NCI-H146 treated with DMSO at 0.1 percent for 48 hours (cell line): ENCODE results near the gene IST1.
"Not testable (repeated sequence)": the region's sequence is repeated elsewhere in the genome, so short reads cannot be mapped to it uniquely, and the experiment has no call there.

Experiments used
- DNase-seq: peaks from one replicate; lab custom pipeline; 2025; ENCODE audit not compliant: unreplicated experiment; lab: John Stamatoyannopoulos, UW

Gene IST1

GRCh38 chr16:71894921-71895678, at the start of gene IST1:
Gene IST1 (plus strand): TSS chr16:71895531. CDS start chr16:71915641, 20,110 bp downstream.
- DNase-seq: peak; percentile 79

- peak; percentile 39 for DNase-seq
Measured at GRCh38 chr16:71845639-71846430, 49.5 kb upstream of the IST1 start, which contains the start of gene ATXN1L. Gene ATXN1L (plus strand): TSS chr16:71845976. CDS start chr16:71849741, 3,765 bp downstream.

- DNase-seq: no peak
Measured at GRCh38 chr16:71846431-71846830, 48.9 kb upstream of the IST1 start.

GRCh38 chr16:71847096-71847495, 48.2 kb upstream of the IST1 start:
- no peak for DNase-seq

- DNase-seq: no peak
Measured at GRCh38 chr16:71848622-71849021, 46.7 kb upstream of the IST1 start.

DNA sequence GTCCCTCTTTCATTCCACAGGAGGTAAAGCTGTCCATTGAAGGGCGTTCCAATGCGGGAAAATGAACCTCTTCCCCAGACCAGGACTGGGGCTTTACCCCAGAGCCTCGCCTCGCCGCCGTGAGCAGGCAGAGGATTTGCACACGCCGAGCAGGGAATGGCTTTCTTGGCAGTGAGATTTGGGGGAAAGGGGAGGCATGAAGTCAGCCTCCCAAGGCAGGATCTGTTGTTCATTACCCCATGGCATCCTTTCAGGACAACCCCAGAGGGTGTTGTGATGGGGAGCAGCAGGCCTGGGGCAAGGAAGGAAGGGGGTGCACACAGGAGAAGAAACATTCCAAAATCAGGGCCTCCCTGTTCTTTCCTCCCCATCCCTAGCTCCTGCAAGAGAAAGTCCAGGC, 43.6 kb upstream of the IST1 start:
- no peak for DNase-seq

- no peak for DNase-seq
Measured at GRCh38 chr16:71852158-71852557, 43.2 kb upstream of the IST1 start.

DNA sequence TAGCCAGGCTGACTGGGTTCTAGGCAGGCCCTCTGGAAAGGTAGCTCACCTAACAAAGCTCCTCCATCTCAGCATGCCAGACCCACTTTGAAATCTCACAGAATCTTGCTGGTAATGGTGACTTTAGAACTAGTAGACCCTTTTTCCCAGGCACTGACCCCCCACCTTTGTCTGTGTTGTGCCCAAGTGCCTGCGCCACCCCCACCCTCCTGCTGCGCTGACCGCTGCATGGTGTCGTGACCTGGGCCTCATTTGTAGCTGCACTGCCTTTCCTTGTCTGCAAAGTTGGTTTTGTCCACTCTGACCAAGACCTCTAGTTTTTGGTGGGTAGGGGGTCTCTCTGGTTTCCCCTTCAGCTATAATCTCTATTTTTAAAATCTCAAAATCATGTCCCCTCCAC, 42.8 kb upstream of the IST1 start:
- no peak for DNase-seq

DNA sequence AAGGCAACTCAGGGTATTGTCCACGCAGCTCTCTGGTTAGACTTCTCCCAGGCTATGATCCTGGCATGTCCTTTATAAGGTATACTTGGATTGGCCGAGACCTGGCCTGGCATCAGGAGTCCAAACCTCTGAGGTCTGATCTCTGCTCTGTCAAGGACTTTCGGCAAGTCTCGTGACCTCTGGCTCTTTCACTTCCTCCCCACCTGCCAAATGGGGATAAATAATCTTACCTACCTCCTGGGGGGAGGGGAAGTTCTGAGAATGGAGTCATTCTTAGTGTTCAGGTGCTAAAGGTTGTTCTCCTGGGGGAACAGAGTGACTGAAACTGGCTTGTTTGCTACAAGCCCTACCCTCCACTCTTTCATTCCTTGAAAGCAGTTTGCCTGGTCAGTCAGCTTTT, 41.9 kb upstream of the IST1 start:
- DNase-seq: no peak

GRCh38 chr16:71854369-71854948, 40.9 kb upstream of the IST1 start:
- DNase-seq: no peak

- no peak for DNase-seq
Measured at GRCh38 chr16:71855937-71856662, 39.2 kb upstream of the IST1 start.

DNA sequence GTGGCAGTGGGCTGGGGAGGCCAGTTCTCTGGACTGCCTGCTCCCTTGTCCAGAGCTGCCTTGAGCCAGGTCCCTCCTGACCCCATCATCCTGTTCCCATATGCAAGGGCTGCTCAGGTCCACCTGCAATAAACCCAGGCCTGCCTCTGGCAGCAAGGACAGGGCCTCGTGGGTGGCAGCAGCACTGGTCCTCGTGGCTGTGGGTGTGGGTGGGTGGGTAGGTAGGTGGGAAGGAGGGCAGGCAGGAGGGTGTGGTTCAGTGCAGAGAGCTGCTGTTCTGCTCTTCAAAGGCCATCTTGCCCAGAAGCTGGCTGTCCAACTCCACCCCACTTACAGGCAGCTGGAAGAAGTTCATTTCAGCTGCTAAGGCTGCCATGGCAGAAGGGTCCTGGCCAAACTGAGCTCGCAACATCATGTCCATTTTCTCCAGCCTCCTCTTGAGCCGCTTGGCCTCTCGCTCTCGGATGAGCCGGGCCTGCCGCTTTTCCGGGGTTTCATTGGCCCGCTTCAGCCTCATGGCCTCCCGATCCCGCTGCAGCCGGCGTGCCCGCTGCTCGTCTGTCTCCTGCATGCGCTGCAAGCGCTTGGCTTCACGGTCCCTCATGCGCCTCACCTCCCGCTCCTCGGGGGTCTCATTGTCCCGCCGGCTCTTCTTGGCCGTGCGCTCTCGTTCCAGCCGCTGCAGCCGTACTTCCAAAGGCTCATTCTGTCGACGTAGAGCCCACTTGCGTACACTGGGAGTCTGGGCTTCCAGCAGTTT, 35.4 kb upstream of the IST1 start:
- DNase-seq: no peak

DNA sequence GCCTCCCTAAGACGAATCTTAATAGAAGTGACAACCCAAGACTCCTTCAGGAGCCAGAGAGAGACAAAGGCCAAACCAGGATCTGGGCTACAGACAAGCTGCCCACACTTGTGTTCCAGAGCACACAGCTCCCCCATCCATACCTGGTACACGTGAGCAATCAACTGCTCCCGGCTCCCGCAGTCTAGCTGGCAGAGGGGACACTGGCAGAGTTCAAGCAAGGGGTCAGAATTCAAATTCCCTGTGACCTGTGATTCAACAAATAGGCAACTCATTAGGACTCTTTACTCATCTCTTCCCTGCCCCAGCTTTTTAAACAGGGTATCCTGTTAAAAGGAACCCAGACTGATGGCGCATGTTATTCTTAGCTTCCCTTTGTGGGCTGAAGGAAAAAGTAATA, 31.3 kb upstream of the IST1 start:
- no peak for DNase-seq

GRCh38 chr16:71865173-71865863, 30.0 kb upstream of the IST1 start:
- no peak for DNase-seq

- not testable (repeated sequence) for DNase-seq
Measured at GRCh38 chr16:71867175-71867574, 28.2 kb upstream of the IST1 start.

- DNase-seq: peak; percentile 86
Measured at GRCh38 chr16:71867939-71868338, 27.4 kb upstream of the IST1 start.

GRCh38 chr16:71869089-71869488, 26.2 kb upstream of the IST1 start:
- DNase-seq: no peak

GRCh38 chr16:71870818-71871217, 24.5 kb upstream of the IST1 start:
- DNase-seq: no peak

DNA sequence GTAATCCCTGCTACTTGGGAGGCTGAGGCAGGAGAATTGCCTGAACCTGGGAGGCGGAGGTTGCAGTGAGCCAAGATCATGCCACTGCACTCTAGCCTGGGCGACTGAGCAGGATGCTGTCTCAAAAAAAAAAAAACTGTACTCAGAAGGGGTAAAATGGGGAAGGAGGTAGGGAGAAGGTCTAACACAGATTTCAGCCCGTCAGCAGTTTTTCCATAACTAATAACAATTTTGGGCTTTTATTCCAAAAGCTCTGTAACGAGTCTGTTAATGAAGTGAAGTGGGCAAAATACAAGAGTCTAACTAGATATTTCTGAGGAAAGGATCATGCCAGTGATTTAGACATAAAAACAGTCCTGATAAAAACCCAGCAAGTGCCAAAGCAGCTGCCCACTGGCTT, 22.1 kb upstream of the IST1 start:
- DNase-seq: no peak

GRCh38 chr16:71878911-71879310, 16.4 kb upstream of the IST1 start:
- no peak for DNase-seq
